NCI-H187 (cell line): ENCODE measurements around the gene ARHGEF4.
A peak's percentile ranks its signal among the peaks of the same experiment; 100 is the strongest.
"Not testable (repeated sequence)": the region's sequence is repeated elsewhere in the genome, so short reads cannot be mapped to it uniquely, and the experiment has no call there.

Experiments used
- DNase-seq, 2 experiments: peaks; one replicate each; lab custom pipeline; 2025; lab: John Stamatoyannopoulos, UW

The ARHGEF4 gene

DNA sequence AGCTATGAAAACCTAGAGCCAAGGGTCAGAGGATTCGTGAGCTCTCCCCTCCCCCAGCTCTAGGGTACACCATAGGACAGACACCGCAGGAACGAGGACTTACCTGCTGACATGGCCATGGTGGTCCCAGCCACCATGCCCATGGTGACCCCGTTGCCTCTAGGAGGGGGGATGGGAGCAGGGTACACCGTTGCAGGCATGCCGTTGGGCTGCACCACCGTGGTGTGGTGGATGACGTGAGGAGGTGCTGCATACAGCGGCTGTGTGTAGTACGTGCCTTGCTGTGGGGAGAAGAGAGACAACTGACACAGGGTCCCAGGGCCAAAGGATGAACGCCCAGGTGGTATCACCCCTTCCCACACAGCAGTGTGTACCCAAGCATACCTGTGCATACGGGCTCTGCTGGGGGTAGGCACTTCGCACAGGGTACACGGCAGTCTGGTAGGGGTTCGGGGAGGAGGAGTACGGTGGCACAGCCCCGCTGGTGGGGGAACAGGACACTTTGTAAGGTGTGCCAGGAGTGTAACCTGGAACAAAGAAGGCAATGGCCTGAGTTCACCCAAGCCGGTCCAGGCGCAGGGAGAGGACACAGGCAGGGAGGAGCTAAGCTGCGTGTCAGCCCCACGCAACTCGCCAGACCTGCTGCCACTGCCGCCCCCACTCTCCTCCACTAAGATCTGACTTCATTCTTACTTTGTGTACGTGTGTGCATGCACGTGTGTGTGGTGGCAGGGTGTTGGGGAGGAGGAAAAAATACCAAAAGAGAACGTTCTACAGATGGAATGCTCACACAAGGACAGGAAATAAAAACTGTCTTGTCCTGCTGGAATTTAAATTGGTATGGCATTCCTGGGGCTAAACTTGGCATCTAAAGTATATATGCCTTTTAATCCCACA, 218.7 kb downstream of the ARHGEF4 start:
- DNase-seq, result no peak

DNA sequence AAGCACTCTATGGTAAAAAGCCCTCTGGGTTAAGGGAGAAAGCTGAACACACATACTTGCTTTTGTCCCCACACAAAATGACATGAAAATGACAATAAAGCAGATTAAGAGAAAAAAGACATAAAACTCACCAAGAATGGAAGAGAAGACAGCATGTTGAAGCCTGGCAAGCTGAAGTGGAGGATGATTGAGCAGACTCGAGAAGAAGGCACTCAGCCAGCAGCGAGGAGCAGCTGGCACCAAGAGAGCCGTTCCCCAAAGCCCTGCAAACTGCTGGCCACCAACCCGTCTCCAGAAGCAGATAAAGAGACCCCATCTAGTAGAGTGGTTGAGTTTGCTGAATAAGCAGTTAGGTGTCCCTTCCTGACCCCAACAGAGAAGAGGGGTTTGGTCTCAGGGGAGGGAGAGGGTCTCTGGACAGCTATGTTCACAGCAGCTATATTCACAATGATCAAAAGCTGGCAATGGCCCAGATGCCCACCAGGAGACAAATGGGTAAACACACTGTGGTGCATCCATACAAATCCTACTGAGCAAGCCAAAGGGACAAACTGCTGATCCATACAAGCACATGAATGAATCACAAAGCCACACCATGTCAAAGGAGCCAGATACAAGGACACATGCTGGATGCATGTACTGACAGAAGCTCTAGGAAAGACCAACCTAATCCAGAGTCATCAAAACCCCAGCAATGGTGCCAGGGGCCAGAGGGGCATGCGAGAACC, 219.7 kb downstream of the ARHGEF4 start:
- DNase-seq, result no peak

DNA sequence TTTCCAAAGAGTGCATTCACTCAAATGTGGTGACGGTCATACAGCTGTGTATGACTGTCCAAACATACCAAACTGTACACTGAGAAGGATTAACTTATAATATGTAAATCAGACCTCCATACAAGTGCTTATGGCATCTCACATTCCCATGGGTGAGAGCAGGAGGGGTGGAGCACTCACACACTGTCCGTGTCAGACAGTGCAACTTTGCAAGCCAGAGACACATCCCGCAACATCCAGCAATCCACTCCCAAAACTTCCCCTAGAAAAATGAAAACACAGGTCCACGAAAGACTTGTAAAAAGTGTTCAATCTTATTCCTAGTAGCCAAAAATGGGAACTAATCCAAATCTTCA, 220.2 kb downstream of the ARHGEF4 start:
- DNase-seq, result no peak

DNA sequence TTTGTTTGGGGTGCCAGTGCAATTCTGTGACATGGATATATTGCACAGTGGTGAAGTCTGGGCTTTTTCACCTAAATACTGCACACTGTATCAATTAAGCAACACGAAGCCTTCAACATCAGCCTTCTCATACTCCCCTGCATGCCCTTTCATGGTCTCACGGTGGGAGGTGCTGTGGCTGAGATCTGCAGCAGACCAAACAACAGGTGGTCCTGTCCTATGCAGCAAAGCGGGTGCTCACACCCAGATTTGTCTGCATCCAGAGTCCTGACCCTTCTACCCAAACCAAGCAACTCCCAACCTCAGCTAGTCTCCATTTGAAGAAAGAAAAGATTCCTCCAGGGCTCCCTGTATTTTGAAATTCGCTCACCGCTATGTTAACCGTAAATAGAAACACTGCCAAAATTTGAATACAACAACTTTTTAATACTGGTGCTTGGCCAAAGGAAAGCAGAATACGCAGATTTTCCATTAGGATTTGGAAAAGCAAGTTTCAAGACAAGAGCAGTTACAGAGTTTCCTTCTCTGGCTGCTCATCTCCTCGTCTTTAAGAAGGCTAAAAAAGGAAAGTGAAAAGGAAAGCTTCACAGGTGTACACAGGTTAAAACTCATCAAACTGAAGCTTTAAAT, 221.6 kb downstream of the ARHGEF4 start:
- DNase-seq, result no peak

DNA sequence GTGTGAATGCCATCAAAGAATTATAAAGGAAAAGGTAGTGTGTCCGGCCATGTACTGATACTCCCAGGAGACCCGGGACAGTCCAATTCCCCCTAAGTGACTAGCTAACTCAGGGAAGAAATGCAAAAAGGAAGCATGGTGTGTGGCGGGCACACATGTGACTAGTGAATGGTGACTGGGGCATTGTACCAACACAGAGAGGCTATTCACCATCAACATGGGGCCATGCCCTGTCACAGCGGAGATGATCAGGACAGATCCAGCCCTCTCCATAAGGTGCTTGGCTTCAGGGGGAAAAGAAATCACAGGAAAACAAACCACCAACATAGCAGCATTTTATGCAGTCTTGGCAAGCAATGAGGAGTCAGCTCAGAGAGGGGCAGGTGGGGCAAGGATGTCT, 222.2 kb downstream of the ARHGEF4 start:
- DNase-seq, result no peak

DNA sequence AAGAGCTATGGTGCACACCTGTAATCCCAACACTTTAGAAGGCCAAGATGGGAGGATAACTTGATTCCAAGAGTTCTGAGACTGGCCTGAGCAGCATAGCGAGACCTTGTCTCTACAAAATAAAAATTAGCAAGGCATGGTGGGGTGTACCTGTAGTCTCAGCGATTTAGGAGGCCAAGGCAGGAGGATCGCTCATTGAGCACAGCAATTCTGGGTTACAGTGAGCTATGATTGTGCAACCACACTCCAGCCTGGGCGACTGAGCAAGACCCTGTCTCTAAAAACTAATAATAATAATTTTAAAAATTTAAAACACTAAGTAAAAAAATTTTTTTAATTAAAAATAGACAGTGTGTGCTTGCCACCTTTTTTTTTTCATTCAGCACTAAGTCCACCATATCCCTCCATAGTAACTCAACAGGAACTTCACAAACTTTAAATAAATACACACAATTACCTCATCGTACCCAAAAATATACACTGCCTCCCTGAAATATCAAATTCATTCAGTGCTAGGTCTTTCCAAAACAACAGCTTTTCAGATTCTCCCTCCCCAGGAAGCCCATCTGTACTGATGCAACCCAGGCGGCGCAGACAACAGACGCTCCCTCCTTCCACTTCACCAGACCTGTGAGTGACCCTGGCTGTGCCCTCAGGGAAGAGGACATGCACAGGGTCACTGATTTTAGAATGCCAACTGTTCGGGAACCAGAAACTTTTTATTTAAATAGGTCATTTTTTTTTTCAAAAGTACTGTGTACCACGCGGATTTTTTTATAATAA, 227.0 kb downstream of the ARHGEF4 start:
- DNase-seq, result no peak

DNA sequence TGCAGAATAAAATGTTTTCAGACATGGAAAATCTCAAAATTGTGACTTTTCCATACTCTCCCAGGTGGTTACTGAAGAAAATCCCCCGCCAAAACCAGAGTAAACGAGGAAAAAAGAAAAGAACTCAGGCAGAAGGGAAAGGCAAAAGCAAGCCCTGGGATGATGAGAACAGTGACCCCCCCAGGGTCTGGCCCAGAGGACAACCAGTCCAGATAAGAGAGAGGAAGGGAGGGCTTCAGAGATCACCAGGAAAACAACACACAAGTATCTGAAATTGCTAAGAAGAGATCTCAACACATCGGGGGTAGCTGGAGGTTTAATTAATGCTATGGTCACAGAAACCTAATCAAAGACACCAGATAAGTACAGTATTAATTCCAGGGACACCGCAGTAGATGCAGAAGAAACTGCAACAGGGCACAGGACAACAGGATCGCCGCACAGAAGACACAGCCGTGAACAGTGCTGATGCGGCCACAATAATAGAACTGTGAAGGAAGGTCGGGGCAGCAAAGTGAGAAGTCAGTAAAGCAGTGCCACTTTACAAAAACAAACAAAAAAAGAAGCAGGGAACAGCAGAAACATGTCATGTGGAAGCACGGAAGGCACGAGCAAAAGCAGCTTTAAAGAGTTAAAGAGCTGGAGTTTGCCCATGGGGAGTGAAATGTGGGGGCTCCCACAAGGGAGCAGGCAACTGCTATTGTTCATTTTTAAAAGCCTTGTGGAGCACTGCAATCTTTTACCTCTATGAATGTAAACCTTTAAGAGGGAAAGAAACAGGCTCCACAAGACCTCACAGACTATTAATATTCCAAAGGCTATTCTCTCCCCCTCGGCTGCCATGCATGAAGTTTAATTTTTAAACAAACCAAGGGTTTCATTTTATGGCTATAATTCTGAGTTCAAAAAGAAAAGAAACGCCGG, 228.1 kb downstream of the ARHGEF4 start:
- DNase-seq, result no peak

DNA sequence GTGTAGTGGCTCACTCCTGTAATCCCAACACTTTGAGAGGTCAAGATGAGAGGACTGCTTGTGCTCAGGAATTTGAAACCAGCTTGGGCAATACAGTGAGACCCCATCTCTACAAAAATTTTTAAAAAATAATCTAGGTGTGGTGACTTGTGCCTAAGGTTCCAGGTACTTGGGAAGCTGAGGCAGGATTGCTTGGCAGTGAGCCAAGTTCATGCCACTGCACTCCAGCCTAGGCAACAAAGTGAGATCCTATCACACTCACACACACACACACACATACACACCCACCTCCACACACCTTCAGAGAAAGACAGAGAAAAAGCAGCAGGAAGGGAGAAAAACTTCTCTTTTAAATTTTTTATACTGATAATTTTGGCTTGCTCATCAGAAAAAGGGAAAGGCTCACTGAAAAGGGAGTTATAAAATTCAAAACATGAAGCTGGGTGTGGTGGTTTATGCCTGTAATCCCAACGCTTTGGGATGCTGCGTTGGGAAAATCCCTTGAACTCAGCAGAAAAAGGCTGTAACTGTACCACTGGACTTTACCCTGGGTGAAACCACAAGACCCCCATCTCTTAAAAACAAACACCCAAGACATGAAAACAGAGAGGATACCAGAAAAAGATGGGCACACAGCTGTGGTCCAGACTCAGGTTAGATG, 230.9 kb downstream of the ARHGEF4 start:
- DNase-seq, result no peak

DNA sequence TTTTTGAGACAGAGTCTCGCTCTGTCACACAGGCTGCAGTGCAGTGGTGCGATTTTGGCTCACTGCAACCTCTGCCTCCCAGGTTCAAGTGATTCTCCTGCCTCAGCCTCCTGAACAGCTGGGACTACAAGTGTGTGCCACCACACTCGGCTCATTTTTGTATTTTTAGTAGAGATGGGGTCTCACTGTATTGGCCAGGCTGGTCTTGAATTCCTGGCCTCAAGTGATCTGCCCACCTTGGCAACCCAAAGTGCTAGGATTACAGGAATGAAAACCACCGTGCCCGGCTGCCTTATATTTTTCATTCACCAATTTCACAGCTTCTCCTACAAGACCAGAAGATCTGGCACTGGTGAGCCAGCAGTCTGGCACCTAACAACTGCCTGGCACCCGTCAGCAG, 231.5 kb downstream of the ARHGEF4 start:
- DNase-seq, result not testable (repeated sequence)

DNA sequence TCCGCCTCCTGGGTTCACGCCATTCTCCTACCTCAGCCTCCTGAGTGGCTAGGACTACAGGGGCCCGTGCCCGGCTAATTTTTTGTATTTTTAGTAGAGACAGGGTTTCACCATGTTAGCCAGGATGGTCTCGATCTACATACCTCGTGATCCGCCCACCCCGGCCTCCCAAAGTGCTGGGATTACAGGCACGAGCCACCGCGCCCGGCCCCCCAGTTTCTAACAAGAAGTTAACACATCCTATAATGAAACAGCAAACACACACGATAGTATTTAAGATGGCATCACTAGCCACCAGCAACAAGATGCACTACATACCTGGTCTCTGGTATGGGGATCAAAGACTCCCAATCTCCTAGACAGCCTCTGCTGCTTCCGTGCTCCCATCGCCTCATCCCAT, 238.9 kb downstream of the ARHGEF4 start:
- DNase-seq, result not testable (repeated sequence)

DNA sequence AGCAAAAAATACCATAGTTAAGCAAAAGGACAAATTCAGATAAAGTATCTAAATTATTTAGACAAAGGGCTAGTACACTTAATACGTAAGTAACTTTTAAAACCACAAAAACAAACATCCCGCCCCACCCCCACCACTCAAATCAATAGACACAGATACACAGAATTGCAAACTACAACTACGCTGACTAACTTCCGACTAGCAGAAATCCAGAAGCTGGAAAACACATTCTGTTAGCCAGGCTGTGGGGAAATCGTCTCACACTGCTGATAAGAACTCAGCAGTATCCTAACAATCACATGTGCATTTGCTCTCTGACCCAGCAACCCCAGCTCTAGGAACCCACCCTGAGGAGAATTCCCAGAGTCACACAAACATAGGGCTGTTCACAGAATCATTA, 240.0 kb downstream of the ARHGEF4 start:
- no peak for DNase-seq

DNA sequence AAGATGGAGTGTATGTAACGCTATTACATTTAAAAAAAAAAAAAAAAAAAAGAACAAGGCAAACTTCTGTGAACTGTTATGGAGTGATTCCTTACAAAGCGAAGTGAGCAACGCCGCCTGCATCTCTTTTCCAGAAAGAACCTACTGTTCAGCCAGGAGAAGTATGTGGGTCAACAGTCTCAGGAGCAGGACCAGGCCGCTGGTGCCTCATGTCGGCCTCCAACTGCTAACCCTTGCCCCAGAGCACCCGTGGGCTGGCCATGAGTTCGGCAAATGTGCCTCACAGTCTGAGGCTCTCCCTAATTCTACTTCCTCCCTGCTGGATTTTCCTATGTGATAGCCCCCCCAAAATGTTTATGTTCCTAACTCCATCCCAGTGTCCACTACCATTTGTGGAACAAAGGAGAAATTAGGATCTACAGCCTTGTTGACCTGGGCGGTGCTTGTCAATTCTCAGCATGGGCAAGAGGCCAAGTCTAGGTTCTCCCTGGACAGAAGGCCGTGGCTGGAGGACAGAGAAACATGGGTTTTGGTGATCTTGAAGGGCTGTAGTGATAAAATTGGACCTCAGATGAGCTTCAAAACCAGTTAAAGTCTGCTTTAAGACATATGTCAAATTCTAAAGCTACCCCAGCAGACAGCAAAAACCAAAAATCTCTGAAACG, 240.6 kb downstream of the ARHGEF4 start:
- DNase-seq, result no peak

DNA sequence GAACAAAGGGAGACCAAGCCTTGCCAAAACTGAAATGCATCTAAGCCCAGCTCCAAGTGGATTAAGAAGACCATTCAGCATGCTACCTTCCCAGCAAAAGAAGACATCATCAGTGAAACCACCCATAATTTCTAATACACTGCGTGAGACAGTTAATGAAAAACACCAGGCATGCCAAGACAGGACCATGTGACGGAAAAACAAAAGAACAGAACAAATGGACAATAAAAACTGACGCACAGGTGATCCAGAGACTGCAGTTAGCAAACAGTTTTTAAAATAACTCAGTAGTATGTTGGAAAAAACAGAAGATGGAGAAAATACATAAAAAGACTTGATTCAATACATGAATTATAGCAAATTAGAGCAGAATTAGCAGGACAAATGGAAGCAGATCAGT, 241.3 kb downstream of the ARHGEF4 start:
- no peak for DNase-seq

DNA sequence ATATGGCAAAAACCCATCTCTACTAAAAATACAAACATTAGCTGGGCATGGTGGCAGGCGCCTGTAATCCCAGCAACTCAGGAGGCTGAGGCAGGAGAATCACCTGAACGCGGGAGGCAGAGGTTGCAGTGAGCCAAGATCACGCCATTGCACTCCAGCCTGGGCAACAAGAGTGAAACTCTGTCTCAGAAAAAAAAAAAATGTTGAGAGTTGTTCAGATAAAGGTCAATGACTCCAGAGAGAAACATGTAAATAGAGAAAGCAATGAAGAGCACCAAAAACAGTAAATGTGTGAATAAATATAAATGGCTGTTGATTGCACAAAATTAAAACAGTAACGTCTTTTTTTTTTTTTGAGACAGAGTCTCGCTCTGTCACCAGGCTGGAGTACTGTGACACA, 243.2 kb downstream of the ARHGEF4 start:
- not testable (repeated sequence) for DNase-seq

DNA sequence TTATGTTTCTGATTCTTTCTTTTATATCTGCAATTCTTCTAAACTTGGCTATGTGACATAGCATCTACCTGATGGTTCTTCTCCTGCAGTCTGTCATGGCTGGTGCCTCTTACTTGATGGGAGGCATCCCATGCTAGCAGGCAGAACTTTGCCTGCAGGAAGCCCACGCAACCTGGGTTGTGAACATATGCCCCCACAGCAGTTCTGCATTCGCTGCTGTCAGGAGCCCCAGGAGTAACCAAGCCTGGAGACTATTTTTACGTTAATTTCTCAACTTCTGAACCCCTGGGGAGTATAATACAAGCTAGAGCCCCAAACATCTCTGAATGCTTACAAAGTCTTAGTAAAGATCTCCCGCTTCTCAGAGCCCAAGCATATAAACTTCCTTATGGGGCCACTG, 244.5 kb downstream of the ARHGEF4 start:
- DNase-seq, result no peak

DNA sequence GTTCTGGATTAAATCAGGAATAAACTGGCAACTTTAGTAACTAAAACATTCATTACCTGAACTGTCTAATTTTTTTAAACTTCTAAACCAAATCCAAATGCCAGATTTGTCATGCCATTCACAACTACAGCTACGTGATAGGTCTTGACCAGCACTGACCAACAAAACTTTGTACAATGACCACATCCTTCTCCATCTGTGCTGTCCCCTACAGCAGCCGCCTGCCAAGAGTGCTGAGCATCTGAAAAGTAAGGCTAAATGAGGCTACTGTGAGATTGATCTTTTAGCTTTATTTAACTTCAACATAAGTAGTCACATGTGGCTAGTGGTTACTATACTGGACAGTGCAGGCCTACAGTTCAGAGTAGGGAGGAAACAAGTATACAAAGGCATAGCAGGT, 248.9 kb downstream of the ARHGEF4 start:
- DNase-seq, result no peak

DNA sequence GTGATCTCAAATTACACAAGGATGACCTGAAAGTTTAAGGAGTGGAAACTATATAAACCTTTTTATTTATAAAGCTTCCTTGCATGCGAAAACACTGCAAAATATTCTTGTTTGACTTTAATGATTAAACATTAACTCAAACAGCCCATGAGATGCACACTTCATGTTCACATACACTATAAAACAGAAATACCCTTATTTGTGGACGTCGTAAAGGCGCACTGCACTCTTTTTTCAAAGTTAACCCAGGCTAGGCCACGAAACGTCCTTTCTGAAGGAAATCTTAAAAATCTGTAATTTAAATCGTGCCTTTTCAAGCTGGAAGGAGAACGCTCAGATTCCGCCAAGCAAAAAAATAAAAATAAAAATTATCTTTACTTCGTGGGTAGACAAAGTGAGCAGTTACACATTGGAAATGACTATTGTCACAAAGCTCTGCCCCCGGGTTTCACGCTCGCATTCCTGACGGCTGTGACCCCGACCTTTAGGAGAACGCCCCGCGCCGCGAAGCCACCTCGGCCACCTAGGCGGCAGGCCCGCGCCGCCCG, 255.8 kb downstream of the ARHGEF4 start:
- no peak for DNase-seq

DNA sequence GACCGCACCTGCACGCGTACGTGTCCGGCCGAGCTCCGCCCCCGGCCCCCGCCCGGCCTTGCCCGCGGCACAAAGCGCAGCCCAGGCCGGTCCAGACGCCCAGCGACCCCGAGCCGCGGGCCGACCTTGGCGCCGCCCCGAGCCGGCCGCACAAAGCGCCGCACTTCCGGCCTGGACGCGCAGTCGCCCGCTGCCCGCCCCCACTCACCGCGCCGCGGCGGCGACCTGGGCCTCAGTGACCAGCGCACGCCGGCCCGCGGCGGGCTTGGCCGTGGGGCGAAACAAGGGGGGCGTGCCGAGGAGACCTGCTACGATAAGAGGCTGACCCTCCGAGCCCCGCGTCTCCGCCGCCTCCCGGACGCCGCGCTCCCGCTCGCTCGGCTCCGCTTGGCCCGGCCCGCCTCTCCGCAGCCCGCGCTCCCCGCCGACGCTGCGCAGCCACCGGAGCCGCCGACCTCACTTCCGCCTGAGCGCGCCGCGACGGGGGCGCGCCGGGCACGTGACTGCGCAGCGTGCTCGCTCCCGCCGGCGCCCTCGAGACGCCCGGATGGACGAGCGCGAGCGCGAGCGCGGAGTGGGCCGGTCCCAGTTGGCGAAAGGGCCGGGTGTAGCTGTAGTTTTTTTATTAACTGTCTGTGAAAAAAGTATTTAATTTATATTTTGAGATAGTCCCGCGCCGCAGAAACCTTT, 256.4 kb downstream of the ARHGEF4 start, which contains the start of gene FAM168B:
Gene FAM168B, minus strand, starts transcription at position 455 of the 690 bp plus-strand sequence. CDS start 10,814 bp downstream, outside the sequence.
- peak; percentile 40 to 53 for DNase-seq
